Measurements from ENCODE around the gene EXO1.

DNA sequence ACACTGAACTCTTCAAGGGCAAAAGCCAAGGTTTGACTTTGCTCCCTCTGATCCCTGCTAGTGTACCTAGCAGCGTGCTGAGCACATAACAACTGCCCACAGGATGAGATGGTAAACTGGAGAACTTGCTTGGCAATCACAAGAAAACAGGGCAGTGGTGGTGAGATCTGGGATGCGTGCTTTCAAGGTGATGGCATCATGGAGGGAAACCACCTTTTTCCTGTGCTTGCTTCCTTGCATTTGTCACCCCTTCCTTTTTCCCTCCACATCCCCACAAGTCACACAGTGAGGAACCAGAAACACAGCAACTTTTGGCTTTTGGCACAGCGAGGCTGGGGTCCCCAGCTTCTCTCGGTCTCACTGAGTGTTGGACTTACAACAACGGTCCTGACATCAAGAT is 78.1 kb downstream of the EXO1 start:
- TF ChIP-seq POLR2AphosphoS5 (IDR thresholded peaks at IDR 0.05) (no peak), POLR2A (IDR thresholded peaks at IDR 0.05; ENCODE audit: low read depth) (no peak), CTCF (IDR thresholded peaks at IDR 0.05) (no peak)

Measured in esophagus muscularis mucosa (tissue), 3 donors.